HEK293 (cell line): Measurements from ENCODE around the gene CCND3.

Experiments used
- BCL11B ChIP-seq: fragments of 450-650 bp; formaldehyde crosslinking; IDR thresholded peaks from 2 replicates; pipeline ENCODE4 v1.5.1; 2016; ENCODE audit warnings: low read depth, missing biosample characterization, missing genetic modification characterization
- EGR2 ChIP-seq: fragments of 450-650 bp; formaldehyde crosslinking; IDR thresholded peaks from 2 replicates; pipeline ENCODE4 v1.5.1; 2016; ENCODE audit warnings: low read depth, missing biosample characterization, missing genetic modification characterization
- GFI1B ChIP-seq: fragments of 450-650 bp; formaldehyde crosslinking; IDR thresholded peaks from 2 replicates; pipeline ENCODE4 v1.5.1; 2016; ENCODE audit warnings: missing biosample characterization, missing genetic modification characterization
- GLIS1 ChIP-seq: fragments of 450-650 bp; formaldehyde crosslinking; IDR thresholded peaks from 2 replicates; pipeline ENCODE4 v1.5.1; 2016; ENCODE audit warnings: missing biosample characterization, missing genetic modification characterization
- RBAK ChIP-seq: fragments of 450-650 bp; formaldehyde crosslinking; IDR thresholded peaks from 2 replicates; pipeline ENCODE4 v1.5.1; 2016; ENCODE audit warnings: missing biosample characterization, missing genetic modification characterization
- SP3 ChIP-seq: fragments of 450-650 bp; formaldehyde crosslinking; IDR thresholded peaks from 2 replicates; pipeline ENCODE4 v1.5.1; 2016; ENCODE audit warnings: missing biosample characterization, missing genetic modification characterization
- WT1 ChIP-seq: fragments of 450-650 bp; formaldehyde crosslinking; IDR thresholded peaks from 2 replicates; pipeline ENCODE4 v1.5.1; 2016; ENCODE audit warnings: missing biosample characterization, missing genetic modification characterization
- ZBTB10 ChIP-seq: fragments of 450-650 bp; formaldehyde crosslinking; IDR thresholded peaks from 2 replicates; pipeline ENCODE4 v1.5.1; 2016; ENCODE audit warnings: missing biosample characterization, missing genetic modification characterization
- ZBTB11 ChIP-seq: fragments of 450-650 bp; formaldehyde crosslinking; conservative IDR thresholded peaks from 2 replicates; pipeline ENCODE4 v1.5.1; 2016; ENCODE audit warnings: low read depth, missing biosample characterization, missing genetic modification characterization
- ZBTB21 ChIP-seq: fragments of 450-650 bp; formaldehyde crosslinking; IDR thresholded peaks from 2 replicates; pipeline ENCODE4 v1.5.1; 2017; ENCODE audit warnings: missing biosample characterization, missing genetic modification characterization
- ZBTB8A ChIP-seq: fragments of 450-650 bp; formaldehyde crosslinking; IDR thresholded peaks from 2 replicates; pipeline ENCODE4 v1.5.1; 2016; ENCODE audit warnings: missing biosample characterization, missing genetic modification characterization
- ZNF140 ChIP-seq: fragments of 450-650 bp; formaldehyde crosslinking; IDR thresholded peaks from 2 replicates; pipeline ENCODE4 v1.5.1; 2016; ENCODE audit warnings: missing biosample characterization, missing genetic modification characterization
- ZNF146 ChIP-seq: fragments of 450-650 bp; formaldehyde crosslinking; IDR thresholded peaks from 2 replicates; pipeline ENCODE4 v1.5.1; 2016; ENCODE audit warnings: missing biosample characterization, missing genetic modification characterization
- ZNF2 ChIP-seq: fragments of 450-650 bp; formaldehyde crosslinking; IDR thresholded peaks from 2 replicates; pipeline ENCODE4 v1.5.1; 2016; ENCODE audit warnings: missing biosample characterization, missing genetic modification characterization
- ZNF26 ChIP-seq: fragments of 450-650 bp; formaldehyde crosslinking; IDR thresholded peaks from 2 replicates; pipeline ENCODE4 v1.5.1; 2016; ENCODE audit warnings: missing biosample characterization, missing genetic modification characterization
- ZNF335 ChIP-seq: fragments of 450-650 bp; formaldehyde crosslinking; conservative IDR thresholded peaks from 2 replicates; pipeline ENCODE4 v1.5.1; 2016; ENCODE audit warnings: missing biosample characterization, missing genetic modification characterization
- ZNF366 ChIP-seq: fragments of 450-650 bp; formaldehyde crosslinking; conservative IDR thresholded peaks from 2 replicates; pipeline ENCODE4 v1.5.1; 2016; ENCODE audit warnings: missing biosample characterization, missing genetic modification characterization
- ZNF404 ChIP-seq: fragments of 450-650 bp; formaldehyde crosslinking; IDR thresholded peaks from 2 replicates; pipeline ENCODE4 v1.5.1; 2017; ENCODE audit warnings: missing biosample characterization, missing genetic modification characterization
- ZNF416 ChIP-seq: fragments of 450-650 bp; formaldehyde crosslinking; IDR thresholded peaks from 2 replicates; pipeline ENCODE4 v1.5.1; 2016; ENCODE audit warnings: missing biosample characterization, missing genetic modification characterization
- ZNF561 ChIP-seq: fragments of 450-650 bp; IDR thresholded peaks from 2 replicates; pipeline ENCODE4 v1.5.1; 2018; ENCODE audit warnings: missing biosample characterization, missing genetic modification characterization, borderline replicate concordance
- ZNF600 ChIP-seq: fragments of 450-650 bp; formaldehyde crosslinking; IDR thresholded peaks from 2 replicates; pipeline ENCODE4 v1.5.1; 2016; ENCODE audit warnings: missing biosample characterization, missing genetic modification characterization
- ZNF658 ChIP-seq: fragments of 450-650 bp; formaldehyde crosslinking; IDR thresholded peaks from 2 replicates; pipeline ENCODE4; 2016; ENCODE audit warnings: missing biosample characterization, missing genetic modification characterization
- ZNF701 ChIP-seq: fragments of 450-650 bp; formaldehyde crosslinking; IDR thresholded peaks from 2 replicates; pipeline ENCODE4 v1.5.1; 2016; ENCODE audit warnings: missing biosample characterization, missing genetic modification characterization
- ZNF768 ChIP-seq: fragments of 450-650 bp; formaldehyde crosslinking; IDR thresholded peaks from 2 replicates; pipeline ENCODE4 v1.5.1; 2018; ENCODE audit warnings: missing biosample characterization, mild to moderate bottlenecking, missing genetic modification characterization
- ZNF792 ChIP-seq: fragments of 450-650 bp; formaldehyde crosslinking; IDR thresholded peaks from 2 replicates; pipeline ENCODE4 v1.5.1; 2016; ENCODE audit warnings: missing biosample characterization, missing genetic modification characterization
- ZSCAN18 ChIP-seq: fragments of 450-650 bp; formaldehyde crosslinking; IDR thresholded peaks from 2 replicates; pipeline ENCODE4 v1.5.1; 2016; ENCODE audit warnings: missing biosample characterization, missing genetic modification characterization
- ZXDB ChIP-seq: fragments of 450-650 bp; formaldehyde crosslinking; IDR thresholded peaks from 2 replicates; pipeline ENCODE4 v1.5.1; 2016; ENCODE audit warnings: missing biosample characterization, missing genetic modification characterization

The CCND3 gene

GRCh38 chr6:41940759-41941279 lies 789 bp downstream of the CCND3 start (continued):
- TF ChIP-seq ZNF658 (tag by site-specific recombination): no peak
- no peak for TF ChIP-seq ZNF768
- no peak for TF ChIP-seq ZSCAN18 (tag by site-specific recombination)
- TF ChIP-seq ZNF26: no peak
- peak; percentile 12; the same call in 1 of the 2 replicates for TF ChIP-seq GLIS1
- TF ChIP-seq ZBTB21 (tag by site-specific recombination): no peak
- TF ChIP-seq ZBTB10: no peak; the same call in none of the 2 replicates
- TF ChIP-seq ZBTB11 (tag by site-specific recombination): no peak
- TF ChIP-seq ZNF416 (tag by site-specific recombination): no peak
- no peak for TF ChIP-seq ZNF146 (tag by site-specific recombination)
- no peak for TF ChIP-seq BCL11B (tag by site-specific recombination)
- TF ChIP-seq ZNF2 (tag by site-specific recombination): 0 out of 2 replicates have a peak, but pooled peaks have one; percentile 62
- TF ChIP-seq ZXDB (tag by site-specific recombination): peak; percentile 19; the same call in 1 of the 2 replicates
- peak; percentile 54; the same call in 1 of the 2 replicates for TF ChIP-seq SP3 (tag by site-specific recombination)
- no peak for TF ChIP-seq GFI1B (tag by site-specific recombination)
- no peak for TF ChIP-seq ZNF600 (tag by site-specific recombination)
- TF ChIP-seq RBAK (tag by site-specific recombination): no peak
- TF ChIP-seq ZNF404: no peak
- TF ChIP-seq ZNF561: no peak
- TF ChIP-seq ZNF792: no peak
- 0 out of 2 replicates have a peak, but pooled peaks have one; percentile 55 for TF ChIP-seq WT1 (tag by site-specific recombination)
- TF ChIP-seq ZBTB8A (tag by site-specific recombination): 0 out of 2 replicates have a peak, but pooled peaks have one; percentile 62
- no peak; the same call in 1 of the 2 replicates for TF ChIP-seq ZNF335 (tag by site-specific recombination)
- TF ChIP-seq ZNF701: no peak
- TF ChIP-seq EGR2 (tag by site-specific recombination): peak; percentile 48; the same call in 1 of the 2 replicates
- no peak for TF ChIP-seq ZNF140
- no peak for TF ChIP-seq ZNF366 (tag by site-specific recombination)
